CD4-positive, alpha-beta T cell (primary cell): ENCODE results near the gene REG1B. TPM values are rescaled to one million over a fixed set of nuclear protein-coding genes. Genes with fewer than 3 reads are reported as not detected.

Experiments
- ATAC-seq: fragments of 200-7000 bp; cut with Tn5 transposase; one replicate; pipeline ENCODE4 v1.10.0; 2022; ENCODE audit warnings: mild to moderate bottlenecking; ENCODE audit not compliant: poor library complexity
- CTCF ChIA-PET: fragments of 350-600 bp; sonication (Branson Sonifier 250); formaldehyde crosslinking; loops from one replicate; lab custom pipeline; 2021; ENCODE audit warnings: antibody characterized with exemption, inconsistent platforms; lab: Charles Lee
- POLR2A ChIA-PET: fragments of 350-600 bp; sonication (Branson Sonifier 250); formaldehyde crosslinking; loops from one replicate; lab custom pipeline; 2021; ENCODE audit warnings: antibody characterized with exemption, inconsistent platforms; lab: Charles Lee
- DNase-seq, 14 experiments: peaks; one replicate each; pipeline ENCODE4 v3.0.0-alpha.2; 2013 to 2020; ENCODE audit warnings: mixed read lengths in 2 of 14
- H3K27ac ChIP-seq, 2 donors: one replicate each; pipeline versions ENCODE4 v1.5.1 to v1.7.0; 2013; ENCODE audit warnings: low read length in 2 of 2, low read depth in 1 of 2, mild to moderate bottlenecking in 1 of 2
- H3K27me3 ChIP-seq, 2 experiments: 1 replicate in 1 of 2; 2 replicates in 1 of 2; pipeline versions ENCODE4 v1.6.1 to v1.7.0; 2013; ENCODE audit warnings: low read length in 2 of 2, control low read depth in 1 of 2, mild to moderate bottlenecking in 1 of 2, moderate library complexity in 1 of 2; ENCODE audit not compliant: insufficient read depth in 2 of 2, control insufficient read depth in 1 of 2
- H3K36me3 ChIP-seq: one replicate; pipeline ENCODE4 v1.6.1; 2013; ENCODE audit warnings: low read length, control low read depth; ENCODE audit not compliant: insufficient read depth
- H3K4me1 ChIP-seq: one replicate; pipeline ENCODE4 v1.6.1; 2013; ENCODE audit warnings: low read length, control low read depth; ENCODE audit not compliant: insufficient read depth
- H3K4me3 ChIP-seq: one replicate; pipeline ENCODE4 v1.5.1; 2013; ENCODE audit warnings: mild to moderate bottlenecking, low read length, moderate library complexity
- H3K9me3 ChIP-seq, 2 experiments: 1 replicate in 1 of 2; 2 replicates in 1 of 2; pipeline versions ENCODE4 v1.6.1 to v1.7.0; 2013; ENCODE audit warnings: low read length in 2 of 2, mild to moderate bottlenecking in 2 of 2, control low read depth in 1 of 2, moderate library complexity in 1 of 2; ENCODE audit not compliant: control insufficient read depth in 1 of 2, insufficient read depth in 1 of 2
- H3K27ac Mint-ChIP-seq: one replicate; pipeline ENCODE4 v1.8.0; 2020; ENCODE audit warnings: mixed read lengths
- H3K27me3 Mint-ChIP-seq: one replicate; pipeline ENCODE4 v1.8.0; 2021; ENCODE audit warnings: mixed read lengths
- H3K36me3 Mint-ChIP-seq: one replicate; pipeline ENCODE4 v1.8.0; 2021; ENCODE audit warnings: low read depth, mixed read lengths
- H3K4me1 Mint-ChIP-seq: one replicate; pipeline ENCODE4 v1.8.0; 2021; ENCODE audit warnings: low read depth, mixed read lengths
- H3K4me3 Mint-ChIP-seq: one replicate; pipeline ENCODE4 v1.8.0; 2020; ENCODE audit warnings: mild to moderate bottlenecking, mixed read lengths
- H3K9me3 Mint-ChIP-seq: one replicate; pipeline ENCODE4 v1.8.0; 2020; ENCODE audit warnings: mixed read lengths
- intact Hi-C, 2 experiments: fragments of 100-400 bp; cut with DNase I in 1 of 2; cut with micrococcal nuclease in 1 of 2; formaldehyde crosslinking; loops; one replicate each; pipeline versions ENCODE4 v1.15.1 to v1.9.0; 2023 to 2025; cut with DNase I, micrococcal nuclease
- total RNA-seq, 174 experiments: library from RNA in 2 of 174; stranded (reverse) in 2 of 174; gene quantifications; one replicate each; pipeline ENCODE4 v1.2.3 and lab custom pipeline; 2021 to 2026
- TF ChIP-seq, protein P1 (sequence below): fragments of 200-600 bp; IDR thresholded peaks from one replicate; pipeline ENCODE4 v1.8.0; 2022; ENCODE audit warnings: antibody characterized with exemption, mild to moderate bottlenecking

The REG1B gene
- total RNA-seq, 2 experiments from 2014 or later = not detected

GRCh38 chr2:79129260-79129659 lies 41.5 kb upstream of the REG1B start:
- H3K27me3 Mint-ChIP-seq = no peaks in the 10 kb centered on the region
- ChIA-PET CTCF (no interaction called here), POLR2A (no interaction called here)
- ATAC-seq = no peak
- H3K9me3 ChIP-seq = peaks cover 0 to 3% of the 10 kb centered on the region in 2 experiments
- H3K27me3 ChIP-seq = no peaks in the 10 kb centered on the region
- no peak overlapping the region for H3K27ac ChIP-seq
- no peak overlapping the region for H3K4me3 Mint-ChIP-seq
- no peaks in the 10 kb centered on the region for H3K4me1 Mint-ChIP-seq
- no peaks in the 10 kb centered on the region for H3K4me1 ChIP-seq
- intact Hi-C loops = no loop called here
- H3K36me3 Mint-ChIP-seq = no peaks in the 10 kb centered on the region
- TF ChIP-seq, protein P1, sequence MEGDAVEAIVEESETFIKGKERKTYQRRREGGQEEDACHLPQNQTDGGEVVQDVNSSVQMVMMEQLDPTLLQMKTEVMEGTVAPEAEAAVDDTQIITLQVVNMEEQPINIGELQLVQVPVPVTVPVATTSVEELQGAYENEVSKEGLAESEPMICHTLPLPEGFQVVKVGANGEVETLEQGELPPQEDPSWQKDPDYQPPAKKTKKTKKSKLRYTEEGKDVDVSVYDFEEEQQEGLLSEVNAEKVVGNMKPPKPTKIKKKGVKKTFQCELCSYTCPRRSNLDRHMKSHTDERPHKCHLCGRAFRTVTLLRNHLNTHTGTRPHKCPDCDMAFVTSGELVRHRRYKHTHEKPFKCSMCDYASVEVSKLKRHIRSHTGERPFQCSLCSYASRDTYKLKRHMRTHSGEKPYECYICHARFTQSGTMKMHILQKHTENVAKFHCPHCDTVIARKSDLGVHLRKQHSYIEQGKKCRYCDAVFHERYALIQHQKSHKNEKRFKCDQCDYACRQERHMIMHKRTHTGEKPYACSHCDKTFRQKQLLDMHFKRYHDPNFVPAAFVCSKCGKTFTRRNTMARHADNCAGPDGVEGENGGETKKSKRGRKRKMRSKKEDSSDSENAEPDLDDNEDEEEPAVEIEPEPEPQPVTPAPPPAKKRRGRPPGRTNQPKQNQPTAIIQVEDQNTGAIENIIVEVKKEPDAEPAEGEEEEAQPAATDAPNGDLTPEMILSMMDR = no peak
- H3K27ac Mint-ChIP-seq = no peak overlapping the region
- H3K4me3 ChIP-seq = no peak overlapping the region
- peaks cover 3% of the 10 kb centered on the region for H3K9me3 Mint-ChIP-seq
- DNase-seq = no peak
- no peaks in the 10 kb centered on the region for H3K36me3 ChIP-seq

GRCh38 chr2:79128406-79128805 lies 40.6 kb upstream of the REG1B start:
- intact Hi-C loops = no loop called here
- Histone ChIP-seq H3K27me3 (no peaks in the 10 kb centered on the region), H3K9me3 (peaks cover 0 to 3% of the 10 kb centered on the region in 2 experiments), H3K27ac (no peak overlapping the region), H3K4me1 (no peaks in the 10 kb centered on the region), H3K36me3 (no peaks in the 10 kb centered on the region), H3K4me3 (no peak overlapping the region)
- ChIA-PET POLR2A (no interaction called here), CTCF (no interaction called here)
- no peak for ATAC-seq
- TF ChIP-seq, protein P1 = no peak
- Mint-ChIP-seq H3K4me1 (no peaks in the 10 kb centered on the region), H3K36me3 (no peaks in the 10 kb centered on the region), H3K27me3 (no peaks in the 10 kb centered on the region), H3K27ac (no peak overlapping the region), H3K4me3 (no peak overlapping the region), H3K9me3 (peaks cover 3% of the 10 kb centered on the region)
- no peak for DNase-seq

DNA sequence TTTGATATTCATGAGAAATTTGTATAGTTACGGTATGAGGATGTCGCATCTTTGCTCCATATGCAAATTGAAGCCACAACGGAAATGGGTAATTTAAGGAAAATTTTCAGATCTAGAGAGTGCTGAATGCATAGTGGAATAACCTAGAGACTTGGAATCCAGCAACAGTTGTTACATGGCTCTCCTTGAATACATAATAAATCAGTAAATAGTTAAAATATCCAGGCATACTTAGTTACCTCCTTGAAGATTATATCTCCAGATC lies 37.9 kb upstream of the REG1B start:
- CTCF ChIA-PET = no interaction called here
- no peaks in the 10 kb centered on the region for H3K9me3 ChIP-seq
- Mint-ChIP-seq H3K27ac (no peak overlapping the region), H3K4me3 (no peak overlapping the region), H3K36me3 (no peaks in the 10 kb centered on the region), H3K9me3 (no peaks in the 10 kb centered on the region), H3K27me3 (no peaks in the 10 kb centered on the region), H3K4me1 (no peaks in the 10 kb centered on the region)
- DNase-seq (no peak), ATAC-seq (no peak)
- H3K4me3 ChIP-seq = no peak overlapping the region
- H3K4me1 ChIP-seq = no peaks in the 10 kb centered on the region
- TF ChIP-seq, protein P1 = no peak
- H3K27ac ChIP-seq = no peak overlapping the region
- no peaks in the 10 kb centered on the region for H3K27me3 ChIP-seq
- H3K36me3 ChIP-seq = no peaks in the 10 kb centered on the region
- POLR2A ChIA-PET = no interaction called here
- intact Hi-C loops = no loop called here
